H9 (cell line): Measurements from ENCODE around the gene LY6G5B. TPM values are rescaled to one million over a fixed set of nuclear protein-coding genes. Genes with fewer than 3 reads are reported as not detected.

Source experiments
- DNase-seq: peaks from one replicate; pipeline ENCODE4 v3.0.0-alpha.2; 2017
- H2AFZ ChIP-seq: one replicate; pipeline ENCODE4 v1.6.1; 2013; ENCODE audit warnings: mild to moderate bottlenecking, low read length, control low read depth, moderate library complexity
- H2AK5ac ChIP-seq: 2 replicates; pipeline ENCODE4 v1.6.1; 2013; ENCODE audit warnings: low read length, control low read depth, mixed read lengths; ENCODE audit not compliant: insufficient read length
- H2BK120ac ChIP-seq: one replicate; pipeline ENCODE4 v1.6.1; 2013; ENCODE audit warnings: low read depth, mild to moderate bottlenecking, low read length, control low read depth, inconsistent platforms; ENCODE audit not compliant: poor library complexity, severe bottlenecking
- H2BK12ac ChIP-seq: 2 replicates; pipeline ENCODE4 v1.6.1; 2013; ENCODE audit warnings: low read length, control low read depth, mixed read lengths, low read depth; ENCODE audit not compliant: insufficient read length
- H2BK15ac ChIP-seq: 2 replicates; pipeline ENCODE4 v1.6.1; 2013; ENCODE audit warnings: low read depth, low read length, control low read depth
- H2BK20ac ChIP-seq: one replicate; pipeline ENCODE4 v1.6.1; 2013; ENCODE audit warnings: low read depth, mild to moderate bottlenecking, low read length, control low read depth, inconsistent platforms; ENCODE audit not compliant: poor library complexity, severe bottlenecking
- H2BK5ac ChIP-seq: 2 replicates; pipeline ENCODE4 v1.6.1; 2013; ENCODE audit warnings: low read length, control low read depth, mixed read lengths; ENCODE audit not compliant: insufficient read length
- H3K14ac ChIP-seq: 2 replicates; pipeline ENCODE4 v1.6.1; 2013; ENCODE audit warnings: low read length, control low read depth; ENCODE audit not compliant: insufficient read depth
- H3K18ac ChIP-seq: 2 replicates; pipeline ENCODE4 v1.6.1; 2013; ENCODE audit warnings: low read depth, mild to moderate bottlenecking, mixed read lengths, low read length, control low read depth; ENCODE audit not compliant: insufficient read length
- H3K23ac ChIP-seq: 2 replicates; pipeline ENCODE4 v1.6.1; 2013; ENCODE audit warnings: low read length, control low read depth, mixed read lengths, low read depth; ENCODE audit not compliant: insufficient read length
- H3K23me2 ChIP-seq: 2 replicates; pipeline ENCODE4 v1.6.1; 2013; ENCODE audit warnings: low read depth, mild to moderate bottlenecking, mixed read lengths, low read length, control low read depth; ENCODE audit not compliant: insufficient read length, poor library complexity, severe bottlenecking
- H3K27ac ChIP-seq: 2 replicates; pipeline ENCODE4 v1.5.1; 2013; ENCODE audit warnings: low read length, control low read depth, mixed read lengths, low read depth; ENCODE audit not compliant: insufficient read length
- H3K27me3 ChIP-seq: 2 replicates; pipeline ENCODE4 v1.6.1; 2013; ENCODE audit warnings: low read length, control low read depth, inconsistent platforms; ENCODE audit not compliant: insufficient read depth
- H3K4ac ChIP-seq: 2 replicates; pipeline ENCODE4 v1.6.1; 2013; ENCODE audit warnings: low read depth, mild to moderate bottlenecking, control low read depth, inconsistent platforms, low read length, moderate library complexity
- H3K4me1 ChIP-seq: 2 replicates; pipeline ENCODE4 v1.6.1; 2013; ENCODE audit warnings: low read length, control low read depth, inconsistent platforms; ENCODE audit not compliant: insufficient read depth
- H3K4me2 ChIP-seq: 2 replicates; pipeline ENCODE4 v1.6.1; 2013; ENCODE audit warnings: low read length, control low read depth, mixed read lengths; ENCODE audit not compliant: insufficient read length, insufficient read depth
- H3K56ac ChIP-seq: 2 replicates; pipeline ENCODE4 v1.6.1; 2013; ENCODE audit warnings: low read depth, mild to moderate bottlenecking, mixed read lengths, low read length, control low read depth; ENCODE audit not compliant: insufficient read length
- H3K79me1 ChIP-seq: 2 replicates; pipeline ENCODE4 v1.6.1; 2013; ENCODE audit warnings: low read depth, mild to moderate bottlenecking, moderate library complexity, low read length, control low read depth, inconsistent platforms; ENCODE audit not compliant: insufficient read depth, poor library complexity, severe bottlenecking
- H3K79me2 ChIP-seq: 2 replicates; pipeline ENCODE4 v1.6.1; 2013; ENCODE audit warnings: low read length, control low read depth, inconsistent platforms; ENCODE audit not compliant: insufficient read depth
- H3K9ac ChIP-seq: 2 replicates; pipeline ENCODE4 v1.6.1; 2013; ENCODE audit warnings: low read length, control low read depth, mixed read lengths; ENCODE audit not compliant: insufficient read length; ENCODE audit errors: extremely low read depth
- H3K9me3 ChIP-seq: one replicate; pipeline ENCODE4 v1.6.1; 2013; ENCODE audit warnings: low read depth, low read length, inconsistent platforms; ENCODE audit not compliant: control insufficient read depth
- H3T11ph ChIP-seq: one replicate; pipeline ENCODE4 v1.6.1; 2013; ENCODE audit warnings: mild to moderate bottlenecking, low read length, control low read depth, inconsistent platforms
- H4K20me1 ChIP-seq: one replicate; pipeline ENCODE4 v1.6.1; 2013; ENCODE audit not compliant: control insufficient read depth, insufficient read length, insufficient read depth
- H4K5ac ChIP-seq: 2 replicates; pipeline ENCODE4 v1.6.1; 2013; ENCODE audit warnings: low read depth, mild to moderate bottlenecking, mixed read lengths, low read length, control low read depth; ENCODE audit not compliant: insufficient read length
- H4K8ac ChIP-seq: replicated peaks from 2 replicates; pipeline ENCODE4 v1.6.1; 2013; ENCODE audit warnings: low read length, control low read depth, mixed read lengths, low read depth; ENCODE audit not compliant: insufficient read length
- H4K91ac ChIP-seq: 2 replicates; pipeline ENCODE4 v1.6.1; 2013; ENCODE audit warnings: low read depth, mild to moderate bottlenecking, moderate library complexity, mixed read lengths, low read length, control low read depth; ENCODE audit not compliant: insufficient read length
- H3K27ac Mint-ChIP-seq, 3 experiments: 2 replicates in 2 of 3; 3 replicates in 1 of 3; pipeline ENCODE4 v1.8.0; 2020 to 2021; ENCODE audit warnings: mixed read lengths in 3 of 3, mild to moderate bottlenecking in 1 of 3, moderate library complexity in 1 of 3
- H3K27me3 Mint-ChIP-seq: 2 replicates; pipeline ENCODE4 v1.8.0; 2021; ENCODE audit warnings: low read depth, mild to moderate bottlenecking, moderate library complexity, mixed read lengths
- H3K36me3 Mint-ChIP-seq, 3 experiments: 2 replicates in 2 of 3; 3 replicates in 1 of 3; pipeline ENCODE4 v1.8.0; 2020 to 2021; ENCODE audit warnings: low read depth in 3 of 3, mixed read lengths in 3 of 3; ENCODE audit not compliant: insufficient read depth in 1 of 3
- H3K4me1 Mint-ChIP-seq, 2 experiments: 2 replicates each; pipeline ENCODE4 v1.8.0; 2020; ENCODE audit warnings: mixed read lengths in 2 of 2
- H3K4me3 Mint-ChIP-seq, 2 experiments: 2 replicates in 1 of 2; 3 replicates in 1 of 2; pipeline ENCODE4 v1.8.0; 2020 to 2021; ENCODE audit warnings: mild to moderate bottlenecking in 2 of 2, mixed read lengths in 2 of 2, moderate library complexity in 1 of 2
- H3K9me3 Mint-ChIP-seq, 2 experiments: 2 replicates in 1 of 2; 3 replicates in 1 of 2; pipeline ENCODE4 v1.8.0; 2020; ENCODE audit warnings: mild to moderate bottlenecking in 2 of 2, mixed read lengths in 2 of 2, moderate library complexity in 1 of 2
- CTCF ChIP-seq: fragments of 200-600 bp; sonication (generic); conservative IDR thresholded peaks from 3 replicates; pipeline ENCODE4 v1.8.0; 2021; ENCODE audit warnings: antibody characterized with exemption, mild to moderate bottlenecking
- WGBS: extraction: QIAGEN DNeasy Blood & Tissue Kit; methylation state at CpG from one replicate; pipeline ENCODE4 v1.1.7; 2013; ENCODE audit warnings: missing lambda C conversion rate, low lambda C conversion rate, mixed read lengths; ENCODE audit not compliant: insufficient read length; ENCODE audit errors: extremely low coverage; 5-methylcytosine and 5-hydroxymethylcytosine counted together
- total RNA-seq: library from RNA; stranded (reverse); gene quantifications from 2 replicates; pipeline ENCODE4 v1.2.1, GENCODE V29; 2021

LY6G5B gene
- total RNA-seq, 1 experiment from 2014 or later: 21.6 TPM

GRCh38 chr6:31665501-31666336 is 4.1 kb upstream of the LY6G5B start, which contains the start of gene CSNK2B:
TSS of gene CSNK2B (plus strand) at chr6:31666080. CDS start at chr6:31666832, 752 bp downstream.
- H3K14ac ChIP-seq: peak within 1 kb of the TSS; percentile 66
- no peak within 1 kb of the TSS for H2AK5ac ChIP-seq
- Mint-ChIP-seq H3K9me3 (no peaks in the 10 kb centered on the region), H3K27me3 (no peaks in the 10 kb centered on the region), H3K4me3 (peak within 1 kb of the TSS; percentile 99), H3K4me1 (peaks cover 30 to 34% of the 10 kb centered on the region in 2 experiments), H3K27ac (peak within 1 kb of the TSS; percentile 99), H3K36me3 (peaks cover 49 to 80% (median 71%) of the 10 kb centered on the region in 3 experiments)
- peaks cover 6% of the 10 kb centered on the region; the same call in 1 of the 2 replicates for H3K79me2 ChIP-seq
- peaks cover 19% of the 10 kb centered on the region for H3K23me2 ChIP-seq
- peak within 1 kb of the TSS; percentile 89 for H3K9ac ChIP-seq
- no peak within 1 kb of the TSS for H3K4ac ChIP-seq
- peak; percentile 98 for DNase-seq
- no peak within 1 kb of the TSS for H2BK120ac ChIP-seq
- H3K27ac ChIP-seq: peak within 1 kb of the TSS; percentile 87
- no peak within 1 kb of the TSS for H2BK20ac ChIP-seq
- H2BK5ac ChIP-seq: peak within 1 kb of the TSS; percentile 17
- H3K4me1 ChIP-seq: no peaks in the 10 kb centered on the region
- no peaks in the 10 kb centered on the region for H3K9me3 ChIP-seq
- peak within 1 kb of the TSS; percentile 38 for H3K56ac ChIP-seq
- H4K8ac ChIP-seq: no peak within 1 kb of the TSS
- peak within 1 kb of the TSS; percentile 41 for H4K5ac ChIP-seq
- WGBS: no CpG with 5 or more reads among the region's 63 CpGs
- H2AFZ ChIP-seq: no peak within 1 kb of the TSS
- peaks cover 11% of the 10 kb centered on the region for H3K79me1 ChIP-seq
- H2BK15ac ChIP-seq: no peak within 1 kb of the TSS
- H4K91ac ChIP-seq: no peak within 1 kb of the TSS
- H2BK12ac ChIP-seq: no peak within 1 kb of the TSS
- peak within 1 kb of the TSS; percentile 81 for H3K18ac ChIP-seq
- H3T11ph ChIP-seq: no peak within 1 kb of the TSS
- H4K20me1 ChIP-seq: no peaks in the 10 kb centered on the region
- H3K27me3 ChIP-seq: no peaks in the 10 kb centered on the region
- TF ChIP-seq CTCF: no peak
- H3K23ac ChIP-seq: no peak within 1 kb of the TSS
- H3K4me2 ChIP-seq: peak within 1 kb of the TSS; percentile 96
